GM18951 (cell line): ENCODE measurements around the gene SCAMP2.

Experiments used
- POLR2A ChIP-seq: IDR thresholded peaks from 4 replicates; pipeline ENCODE4 v1.6.1; 2011; ENCODE audit warnings: mild to moderate bottlenecking; ENCODE audit not compliant: insufficient read length, insufficient read depth; ENCODE audit errors: extremely low read depth
- in situ Hi-C: fragments of 300-500 bp; cut with MboI; formaldehyde crosslinking; loops from one replicate; pipeline ENCODE4 v1.12.0; 2022; ENCODE audit warnings: low sequenced_read_pairs, mixed read lengths, inconsistent platforms; ENCODE audit not compliant: unreplicated experiment

The SCAMP2 gene

DNA sequence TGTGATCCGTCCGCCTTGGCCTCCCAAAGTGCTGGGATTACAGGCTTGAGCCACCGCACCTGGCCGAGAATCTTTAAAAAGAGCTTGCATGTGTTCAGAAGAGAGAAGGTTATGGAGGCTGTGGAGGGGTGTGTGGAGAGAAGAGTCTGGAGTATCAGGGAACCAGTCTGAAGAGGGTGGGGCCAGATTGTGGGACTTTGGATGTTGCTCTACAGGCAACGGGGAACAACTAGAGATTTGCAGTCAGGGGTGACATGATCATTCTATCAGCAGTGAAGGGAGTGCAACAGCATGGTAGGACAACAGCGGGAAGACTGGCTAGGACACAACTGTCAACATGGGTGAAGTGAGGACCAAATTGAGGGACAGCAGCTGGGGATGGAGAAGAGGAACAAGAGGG, 8.9 kb downstream of the SCAMP2 start:
- in situ Hi-C loops, result no loop called here
- TF ChIP-seq POLR2A, result no peak

DNA sequence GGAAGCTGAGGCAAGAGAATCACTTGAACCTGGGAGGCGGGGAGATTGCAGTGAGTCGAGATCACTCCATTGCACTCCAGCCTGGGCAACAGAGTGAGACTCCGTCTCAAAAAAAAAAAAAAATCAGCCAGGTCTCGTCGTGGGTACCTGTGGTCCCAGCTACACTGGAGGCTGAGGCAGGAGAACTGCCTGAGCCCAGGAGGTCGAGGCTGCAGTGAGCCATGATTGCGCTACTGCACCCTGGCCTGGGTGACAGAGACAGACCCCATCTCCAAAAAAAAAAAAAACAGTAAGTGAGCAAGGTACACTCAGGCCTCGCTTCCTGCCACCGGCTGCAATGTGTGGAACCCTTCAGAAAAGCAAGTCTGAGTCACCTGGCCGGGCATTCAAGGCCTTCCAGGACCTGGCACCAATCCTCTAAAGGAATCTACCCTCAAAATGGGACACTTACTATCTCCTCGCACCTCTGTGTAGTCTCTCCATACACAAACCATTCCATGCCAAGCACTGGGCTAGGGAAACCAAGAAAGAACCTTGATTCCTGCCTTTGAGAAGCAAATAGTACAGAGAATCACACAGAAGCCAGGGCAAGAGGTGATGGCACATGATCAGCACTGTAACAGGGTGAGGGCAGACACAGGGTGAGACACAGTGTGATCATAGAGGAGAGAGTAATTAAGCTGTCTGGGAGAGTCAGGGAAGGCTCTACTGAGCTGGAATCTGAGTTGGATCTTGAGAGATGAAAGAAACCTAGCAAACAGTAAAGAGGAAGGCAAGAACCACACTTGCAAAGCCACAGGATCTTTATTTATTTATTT, 9.7 kb downstream of the SCAMP2 start:
- no peak for TF ChIP-seq POLR2A
- in situ Hi-C loops, result no loop called here

DNA sequence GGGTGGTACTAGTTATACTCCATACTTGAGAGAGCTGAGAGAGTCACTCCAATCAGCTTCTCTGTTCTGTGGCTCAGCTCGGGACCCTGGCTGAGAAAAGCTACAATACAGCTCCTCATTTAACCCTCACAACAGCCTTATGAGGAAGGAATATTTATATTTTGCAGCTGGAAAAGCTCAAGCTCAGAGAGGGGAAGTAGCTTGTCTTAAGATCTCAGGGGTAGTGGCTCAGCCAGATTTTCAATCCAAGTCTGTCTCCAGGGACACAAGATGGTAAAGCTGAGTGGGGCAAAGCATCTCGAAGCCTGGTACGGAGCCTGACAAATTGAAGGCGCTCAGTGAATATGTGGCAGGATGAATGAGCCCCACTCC, 14.8 kb downstream of the SCAMP2 start:
- in situ Hi-C loops, result no loop called here
- TF ChIP-seq POLR2A, result no peak

DNA sequence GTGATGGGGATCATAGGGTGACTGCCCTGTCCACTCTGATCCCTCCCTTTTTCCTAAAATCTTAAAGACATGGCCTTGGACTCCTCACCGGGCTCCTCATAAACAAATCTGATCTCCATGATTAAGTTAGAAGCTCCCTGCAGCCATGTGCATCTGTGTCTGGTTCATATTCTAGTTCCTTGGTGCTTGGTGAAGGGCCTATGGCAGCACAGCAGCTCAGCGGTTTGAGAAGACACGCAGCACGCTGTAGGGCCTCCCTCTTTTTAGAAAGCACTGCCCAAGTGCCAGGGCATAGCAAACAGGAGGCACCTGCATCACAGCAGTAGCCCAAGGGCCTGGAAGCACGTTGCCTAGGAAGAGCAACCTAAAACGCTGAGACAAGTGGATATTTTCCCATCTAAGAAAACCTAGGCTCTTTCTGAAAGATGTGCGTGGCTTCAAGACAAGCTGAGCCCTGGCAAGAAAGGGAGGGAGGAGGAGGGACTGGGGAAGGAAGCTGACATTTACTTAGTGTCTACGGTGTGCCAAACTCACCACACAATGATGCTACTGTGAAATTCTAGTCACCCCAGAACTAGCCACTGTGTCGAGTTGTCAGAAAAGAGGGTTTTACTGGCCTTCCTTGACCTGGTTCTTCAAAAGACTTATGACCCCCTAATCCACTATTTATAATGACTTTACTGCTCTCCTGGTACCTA, 15.3 kb downstream of the SCAMP2 start:
- peak; percentile 3 for TF ChIP-seq POLR2A
- in situ Hi-C loops, result no loop called here

DNA sequence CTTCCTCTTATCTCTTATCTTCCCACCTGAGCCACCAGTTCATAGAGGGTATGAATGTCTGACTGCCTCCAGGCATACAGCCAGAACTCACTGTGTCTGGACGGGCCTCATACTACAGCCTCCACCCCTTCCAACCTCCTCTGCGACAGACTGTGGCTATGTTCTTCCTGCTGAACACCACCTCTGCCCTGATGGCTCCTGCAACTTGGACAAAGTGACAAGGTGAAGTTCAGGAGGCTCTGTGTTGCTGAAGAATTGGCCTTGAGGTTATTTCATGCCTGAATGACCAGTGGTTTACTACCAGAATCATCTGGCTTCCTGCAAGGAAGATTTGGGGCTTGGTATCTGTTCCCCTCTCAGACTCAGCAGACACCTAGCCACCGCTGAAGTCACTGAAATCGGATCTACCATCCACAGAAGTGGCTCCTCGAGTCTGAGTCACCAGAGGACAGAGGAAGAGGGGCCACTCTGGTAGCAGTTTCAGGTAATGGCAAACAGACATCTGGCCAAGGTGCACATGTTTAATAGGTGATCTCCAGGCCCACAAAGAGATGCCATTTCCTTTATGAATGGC, 16.0 kb downstream of the SCAMP2 start:
- in situ Hi-C loops, result no loop called here
- no peak for TF ChIP-seq POLR2A

DNA sequence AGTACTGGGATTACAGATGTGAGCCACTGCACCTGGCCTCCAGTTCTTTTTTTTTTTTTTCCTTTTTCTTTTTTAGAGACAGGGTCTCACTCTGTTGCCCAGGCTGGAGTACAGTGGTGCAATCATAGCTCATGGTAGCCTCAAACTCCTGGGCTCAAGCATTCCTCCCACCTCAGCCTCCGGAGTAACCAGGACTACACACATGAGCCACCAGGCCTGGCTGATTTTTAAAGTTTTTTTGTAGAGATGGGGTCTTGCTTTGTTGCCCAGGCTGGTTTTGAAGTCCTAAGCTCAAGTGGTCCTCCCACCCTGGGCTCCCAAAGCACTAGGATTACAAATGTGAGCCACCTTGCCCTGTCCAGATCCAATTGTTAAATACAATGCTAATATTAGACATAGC, 16.6 kb downstream of the SCAMP2 start:
- TF ChIP-seq POLR2A, result no peak
- in situ Hi-C loops, result no loop called here

DNA sequence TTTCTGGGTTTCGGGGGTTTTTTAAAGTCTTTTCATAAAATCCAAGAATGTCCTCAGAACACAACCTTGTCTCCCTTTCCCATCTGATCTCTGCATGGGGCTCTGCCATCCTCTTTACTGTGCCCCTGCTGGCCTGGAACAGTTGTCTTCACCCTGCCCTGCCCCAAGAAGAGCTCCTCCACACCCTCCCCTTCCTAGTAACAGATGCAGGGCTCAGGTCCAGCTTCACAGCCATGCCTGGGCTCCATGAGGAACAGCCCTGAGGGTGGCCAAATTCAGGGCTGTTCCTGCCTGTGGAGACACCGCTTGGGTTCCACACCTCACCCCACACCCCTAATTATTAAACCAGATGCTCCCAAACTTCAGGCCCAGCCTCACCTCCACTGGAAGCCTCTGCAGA, 17.3 kb downstream of the SCAMP2 start:
- TF ChIP-seq POLR2A, result no peak
- in situ Hi-C loops, result no loop called here

DNA sequence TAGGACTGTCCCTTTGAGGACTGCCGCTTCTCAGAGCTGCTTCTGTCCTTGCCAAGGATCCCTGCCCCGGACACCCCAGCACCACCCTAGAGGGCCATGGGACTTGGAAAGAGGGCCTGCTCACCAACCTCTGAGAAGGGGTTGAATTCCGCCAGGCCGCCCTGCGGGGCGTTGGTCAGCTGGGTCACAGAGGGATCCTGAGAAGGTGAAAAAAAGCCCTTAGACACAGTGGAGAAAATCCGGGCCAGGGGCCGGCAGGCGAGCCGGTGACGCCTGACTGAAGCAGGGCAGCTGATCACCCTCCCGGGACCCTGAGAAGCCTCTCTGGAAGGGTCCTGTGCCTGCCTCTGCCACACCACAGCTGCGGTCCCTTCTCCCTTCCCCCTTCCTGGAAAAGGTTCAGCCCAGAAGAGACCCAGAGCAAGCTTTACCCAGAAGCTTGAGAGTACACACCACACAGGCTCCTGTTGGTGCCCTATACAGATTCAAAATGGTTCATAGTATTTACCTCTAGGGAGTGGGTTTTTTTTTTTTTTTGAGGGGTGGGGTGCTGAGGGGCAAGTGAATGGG, 18.6 kb downstream of the SCAMP2 start:
- in situ Hi-C loops, result no loop called here
- TF ChIP-seq POLR2A, result no peak

DNA sequence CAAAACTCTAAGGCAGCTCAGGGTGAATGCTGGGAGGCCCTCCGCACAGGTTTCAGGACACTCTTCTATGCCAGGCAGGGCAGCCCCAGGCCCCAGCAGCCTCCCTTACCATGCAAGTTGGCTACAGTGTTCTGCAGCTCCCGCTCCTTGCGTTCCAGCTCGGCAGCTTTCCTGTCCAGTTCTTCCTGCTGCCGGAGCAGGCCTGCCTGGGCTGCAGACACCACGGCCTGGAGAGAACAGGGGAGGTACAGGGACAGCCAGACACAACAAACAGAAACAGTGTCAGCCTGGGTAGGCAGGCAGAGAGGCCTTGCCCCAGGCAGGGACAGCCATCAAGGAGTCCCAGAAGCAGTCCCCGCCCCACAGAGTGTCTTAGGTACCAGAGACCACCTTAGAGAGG, 21.2 kb downstream of the SCAMP2 start:
- in situ Hi-C loops, result no loop called here
- no peak for TF ChIP-seq POLR2A

DNA sequence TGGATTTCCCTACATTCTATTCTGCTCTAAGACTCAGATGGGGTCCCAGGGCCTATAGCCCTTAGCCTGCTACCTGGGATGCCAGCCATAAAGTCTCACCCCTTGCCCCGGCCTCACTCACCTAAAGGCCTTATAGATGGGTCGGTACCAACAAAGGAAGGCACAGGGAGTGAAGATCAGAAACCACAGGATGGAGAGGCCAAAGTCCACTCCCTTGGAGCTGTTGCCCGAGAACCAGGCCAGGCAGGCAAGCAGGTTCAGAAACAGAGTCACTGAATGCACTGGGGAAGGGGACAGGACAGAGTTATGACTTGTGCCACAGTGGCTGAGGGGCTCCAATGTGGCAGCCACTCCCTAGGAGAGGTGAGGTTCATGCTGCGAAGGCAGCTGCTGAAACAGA, 22.8 kb downstream of the SCAMP2 start:
- no peak for TF ChIP-seq POLR2A
- in situ Hi-C loops, result no loop called here

DNA sequence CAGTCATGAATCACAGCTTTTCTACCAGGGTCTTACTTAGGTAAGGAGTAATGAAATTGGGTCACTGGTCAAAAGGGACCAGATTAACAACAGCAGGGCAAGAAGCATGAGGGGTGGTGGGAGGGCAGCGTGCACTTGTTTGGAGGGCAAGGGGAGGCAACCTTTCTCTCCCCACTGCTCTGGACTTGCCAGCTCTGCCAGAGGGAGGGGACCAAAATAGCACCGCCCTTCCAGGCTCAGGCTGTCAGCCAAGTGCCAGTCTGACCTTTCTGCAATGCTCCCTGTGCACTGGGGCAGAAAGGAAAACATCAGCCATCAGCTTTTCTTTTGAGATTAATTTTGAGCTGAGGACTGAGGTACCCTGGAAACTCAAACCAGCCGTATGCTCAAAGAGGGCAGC, 25.7 kb downstream of the SCAMP2 start:
- no peak for TF ChIP-seq POLR2A
- in situ Hi-C loops, result loop anchor here (10.0 kb wide), 1 partner anchor 47 kb away; the partner anchor contains the start of gene MPI

DNA sequence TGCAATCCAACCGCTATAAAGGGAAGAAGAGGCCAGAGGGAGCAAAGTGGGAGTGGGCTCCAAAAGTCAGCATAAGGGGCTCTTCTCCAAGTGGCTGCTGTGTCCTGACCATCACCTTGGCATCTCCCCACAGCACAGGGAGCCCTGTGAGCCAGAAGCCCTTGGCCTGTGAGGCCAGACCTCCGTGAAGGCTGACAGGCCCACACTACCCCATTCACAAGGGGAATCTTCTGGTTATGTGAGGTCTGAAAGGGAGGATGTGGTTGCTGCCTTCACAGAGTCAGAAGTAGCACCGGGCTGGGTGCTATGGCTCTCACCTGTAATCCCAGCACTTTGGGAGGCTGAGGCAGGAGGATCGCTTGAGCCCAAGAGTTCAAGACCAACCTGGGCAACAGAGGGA, 27.6 kb downstream of the SCAMP2 start:
- no peak for TF ChIP-seq POLR2A
- in situ Hi-C loops, result loop anchor here (10.0 kb wide), 1 partner anchor 49 kb away; the partner anchor contains the start of gene MPI

DNA sequence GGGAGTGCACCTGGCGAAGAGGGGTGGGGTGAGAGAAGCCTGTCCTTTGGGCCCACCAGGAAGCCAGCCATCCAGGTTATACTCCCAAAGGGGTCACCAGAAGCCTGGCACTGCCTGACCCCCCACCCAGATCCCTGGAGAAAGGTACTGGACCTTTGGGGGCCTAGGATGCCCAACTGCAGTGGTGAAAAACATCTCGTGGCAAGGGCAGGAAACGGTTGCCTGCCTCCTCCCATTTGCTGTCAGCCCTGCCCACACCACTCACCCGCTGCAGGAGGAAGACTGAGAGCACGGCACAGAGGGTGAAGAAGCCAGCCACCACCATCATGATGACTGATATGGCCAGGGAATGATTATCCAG, 28.0 kb downstream of the SCAMP2 start:
- TF ChIP-seq POLR2A, result no peak
- in situ Hi-C loops, result loop anchor here (10.0 kb wide), 1 partner anchor 50 kb away; the partner anchor contains the start of gene MPI
